ENCODE results near the gene TMEM134. TPM values are rescaled to one million over a fixed set of nuclear protein-coding genes. Genes with fewer than 3 reads are reported as not detected.

The TMEM134 gene
- total and polyA plus RNA-seq, 10 of the 15 experiments (the other 5 are each of a cell fraction or from before 2014, with no cell fraction given): 1.6 to 93.8 (median 27.8) TPM

GRCh38 chr11:67413266-67413849 lies 55.7 kb downstream of the TMEM134 start:
- Histone ChIP-seq H3K4me3 (no peak overlapping the region), H3K27ac (ENCODE audit: control insufficient read depth, insufficient read depth) (no peak overlapping the region), H3K4me2 (ENCODE audit: control insufficient read depth, insufficient read depth) (no peak overlapping the region), H4K20me1 (ENCODE audit: control insufficient read depth, insufficient read depth) (no peaks in the 10 kb centered on the region), H3K36me3 (ENCODE audit: control insufficient read depth in 2 of 2, insufficient read depth in 2 of 2, low read length in 1 of 2) (no peaks in the 10 kb centered on the region), H3K27me3 (replicated peaks in 1 of 2; ENCODE audit: control insufficient read depth in 2 of 2, insufficient read depth in 2 of 2, low read length in 1 of 2) (peaks cover 0 to 5% of the 10 kb centered on the region in 2 experiments; a peak in 3 of 4 replicates), H3K9me3 (replicated peaks; ENCODE audit: control insufficient read depth, insufficient read depth, low read length) (no peaks in the 10 kb centered on the region), H3K4me1 (ENCODE audit: control insufficient read depth, insufficient read depth, low read length) (peaks cover 27% of the 10 kb centered on the region), H3K9ac (ENCODE audit: control insufficient read depth, insufficient read depth, low read length) (no peak overlapping the region), H3K79me2 (ENCODE audit: control insufficient read depth, insufficient read depth, low read length) (peaks cover 3% of the 10 kb centered on the region), H2AFZ (ENCODE audit: control insufficient read depth, low read depth, low read length) (no peak overlapping the region)
- CTCF ChIA-PET: interaction anchor here (1.0 to 2.4 kb wide), 4 partner anchors 9 to 43 kb away, joined by 3 to 12 read pairs (median 4); partner anchors contain the start of genes PPP1CA, PTPRCAP and TBC1D10C
- RAD21 ChIA-PET (ENCODE audit: unreplicated experiment): interaction anchor here (0.7 to 3.0 kb wide), 3 partner anchors 12 to 148 kb away, joined by 3 to 12 read pairs (median 3); partner anchors contain the start of gene PPP1CA
- WGBS (ENCODE audit: insufficient coverage, insufficient replicate concordance, low lambda C conversion rate, missing lambda C conversion rate): 50% methylated on average over 2 of the region's 2 CpGs
- SMC1A ChIA-PET (ENCODE audit: uncharacterized antibody, unreplicated experiment): interaction anchor here (1.2 to 1.6 kb wide), 4 partner anchors 10 to 143 kb away, joined by 3 to 6 read pairs (median 4); partner anchors contain the start of genes PPP1CA, RAD9A and TBC1D10C
- POLR2A ChIA-PET: interaction anchor here (0.6 to 2.8 kb wide), 6 partner anchors 9 to 35 kb away, joined by 3 to 16 read pairs (median 10); partner anchors contain the start of genes PPP1CA, RAD9A, RPS6KB2 and TBC1D10C
- FAIRE-seq (no peak), DNase-seq (ENCODE audit: low read depth, low spot score) (no peak), ATAC-seq (no peak)
- TF ChIP-seq POLR2AphosphoS5 (IDR thresholded peaks at IDR 0.05; ENCODE audit: low read length) (no peak), GABPA (IDR thresholded peaks at IDR 0.05; ENCODE audit: low read depth) (no peak), NFIC (IDR thresholded peaks at IDR 0.05; ENCODE audit: low read depth, low read length) (no peak), SUPT20H (IDR thresholded peaks at IDR 0.05; ENCODE audit: borderline replicate concordance, control insufficient read depth, low read depth, low read length) (no peak), ELK1 (IDR thresholded peaks at IDR 0.05; ENCODE audit: low read depth, low read length) (no peak), PBX3 (IDR thresholded peaks at IDR 0.05; ENCODE audit: insufficient replicate concordance, low read depth, low read length) (no peak), ESRRA (IDR thresholded peaks at IDR 0.05; ENCODE audit: low read length) (no peak), CBX3 (IDR thresholded peaks at IDR 0.05; ENCODE audit: borderline replicate concordance, low read depth) (no peak), SIX5 (IDR thresholded peaks at IDR 0.05; ENCODE audit: low read depth, low read length, severe bottlenecking) (no peak), ZNF622 (IDR thresholded peaks at IDR 0.05) (no peak)
- no TSS peak for BruUV-seq (replicated peaks)
- intact Hi-C loops (cut with micrococcal nuclease; ENCODE audit: unreplicated experiment) (no loop called here), in situ Hi-C loops (cut with MboI) (no loop called here)

Measured in GM12878 (cell line).